WI38 (cell line): ENCODE data around the gene KIAA1958.

Source experiments
- H3K4me3 ChIP-seq: 2 replicates; pipeline ENCODE4 v1.5.1; 2011; ENCODE audit warnings: low read depth, mild to moderate bottlenecking, control low read depth, low read length
- TF ChIP-seq, protein P1 (sequence below): IDR thresholded peaks from 2 replicates; pipeline ENCODE4 v1.5.1; 2012; ENCODE audit warnings: low read depth, mild to moderate bottlenecking, control low read depth, low read length

KIAA1958 gene

DNA sequence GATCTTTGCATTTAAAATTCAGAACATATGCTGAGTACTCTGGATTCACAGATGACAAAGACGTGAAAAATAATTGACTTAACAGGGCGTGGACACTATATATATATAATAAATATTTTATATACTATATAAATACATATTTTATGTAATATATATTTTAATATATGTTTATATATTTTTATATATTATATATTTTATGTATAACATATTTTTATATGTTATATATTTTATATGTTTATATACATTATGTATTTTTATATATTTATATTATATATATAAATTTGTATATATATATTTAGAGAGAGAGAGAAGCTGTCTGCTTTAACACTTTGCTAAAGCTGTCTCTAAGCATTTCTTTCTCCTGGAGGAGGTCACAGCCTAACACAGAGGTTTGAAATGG is 118.2 kb downstream of the KIAA1958 start:
- no peak overlapping the region for H3K4me3 ChIP-seq

DNA sequence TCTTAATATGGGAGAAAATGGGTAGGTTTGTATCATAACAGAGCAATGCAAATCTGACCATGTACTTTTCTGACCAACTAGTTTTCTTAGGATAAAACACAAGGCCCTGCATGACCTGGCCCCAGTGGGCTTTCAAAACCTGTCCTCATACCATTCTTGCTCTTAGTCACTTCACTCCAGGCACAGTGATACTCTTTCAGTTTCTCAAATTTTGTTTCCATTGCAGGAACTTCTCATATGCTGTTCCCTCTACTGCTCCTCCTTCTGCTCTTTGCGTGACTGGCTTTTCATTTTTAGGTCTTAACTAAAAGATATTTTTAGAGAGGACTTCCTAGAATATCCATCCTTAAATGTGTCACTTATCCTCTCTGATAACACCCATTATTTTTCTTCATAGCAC is 118.9 kb downstream of the KIAA1958 start:
- no peak overlapping the region for H3K4me3 ChIP-seq
- TF ChIP-seq, protein P1, sequence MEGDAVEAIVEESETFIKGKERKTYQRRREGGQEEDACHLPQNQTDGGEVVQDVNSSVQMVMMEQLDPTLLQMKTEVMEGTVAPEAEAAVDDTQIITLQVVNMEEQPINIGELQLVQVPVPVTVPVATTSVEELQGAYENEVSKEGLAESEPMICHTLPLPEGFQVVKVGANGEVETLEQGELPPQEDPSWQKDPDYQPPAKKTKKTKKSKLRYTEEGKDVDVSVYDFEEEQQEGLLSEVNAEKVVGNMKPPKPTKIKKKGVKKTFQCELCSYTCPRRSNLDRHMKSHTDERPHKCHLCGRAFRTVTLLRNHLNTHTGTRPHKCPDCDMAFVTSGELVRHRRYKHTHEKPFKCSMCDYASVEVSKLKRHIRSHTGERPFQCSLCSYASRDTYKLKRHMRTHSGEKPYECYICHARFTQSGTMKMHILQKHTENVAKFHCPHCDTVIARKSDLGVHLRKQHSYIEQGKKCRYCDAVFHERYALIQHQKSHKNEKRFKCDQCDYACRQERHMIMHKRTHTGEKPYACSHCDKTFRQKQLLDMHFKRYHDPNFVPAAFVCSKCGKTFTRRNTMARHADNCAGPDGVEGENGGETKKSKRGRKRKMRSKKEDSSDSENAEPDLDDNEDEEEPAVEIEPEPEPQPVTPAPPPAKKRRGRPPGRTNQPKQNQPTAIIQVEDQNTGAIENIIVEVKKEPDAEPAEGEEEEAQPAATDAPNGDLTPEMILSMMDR = no peak

More for the DNA sequence above, 118.2 kb downstream of the KIAA1958 start:
- TF ChIP-seq, protein P1 = no peak

DNA sequence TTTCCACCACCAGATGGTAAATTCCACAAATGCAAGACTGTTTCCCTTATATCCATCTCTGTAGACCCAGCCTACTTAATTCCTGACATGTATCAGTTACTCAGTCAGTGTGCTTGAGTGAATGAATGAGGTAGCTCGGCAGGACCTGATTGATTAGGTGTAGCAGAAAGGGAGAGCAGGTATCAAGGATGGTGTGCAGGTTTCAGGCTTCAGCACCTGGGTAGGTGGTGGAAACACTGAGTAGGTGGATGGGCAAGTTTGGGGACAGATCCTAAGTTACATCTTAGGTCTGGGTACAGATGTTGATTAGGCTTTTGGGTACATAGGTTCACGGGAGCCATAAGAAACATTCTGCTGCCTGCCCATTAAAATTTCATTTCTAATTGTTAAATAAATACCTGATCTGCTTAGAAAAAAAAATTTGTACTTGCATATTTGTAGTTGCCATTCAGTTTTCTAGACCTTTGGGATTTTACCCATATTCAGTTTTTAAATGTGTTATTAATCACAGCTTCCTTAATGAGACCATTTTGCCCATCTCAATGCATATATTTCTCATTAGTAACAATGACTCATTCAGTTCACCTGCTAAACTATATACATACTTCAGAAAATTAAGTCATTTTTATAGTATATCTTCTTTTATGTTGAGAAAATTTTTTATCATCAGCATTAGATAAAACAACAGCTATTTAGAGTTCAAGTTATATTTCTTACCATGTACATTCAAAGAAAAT is 119.5 kb downstream of the KIAA1958 start:
- H3K4me3 ChIP-seq = no peak overlapping the region
- TF ChIP-seq, protein P1 = no peak

DNA sequence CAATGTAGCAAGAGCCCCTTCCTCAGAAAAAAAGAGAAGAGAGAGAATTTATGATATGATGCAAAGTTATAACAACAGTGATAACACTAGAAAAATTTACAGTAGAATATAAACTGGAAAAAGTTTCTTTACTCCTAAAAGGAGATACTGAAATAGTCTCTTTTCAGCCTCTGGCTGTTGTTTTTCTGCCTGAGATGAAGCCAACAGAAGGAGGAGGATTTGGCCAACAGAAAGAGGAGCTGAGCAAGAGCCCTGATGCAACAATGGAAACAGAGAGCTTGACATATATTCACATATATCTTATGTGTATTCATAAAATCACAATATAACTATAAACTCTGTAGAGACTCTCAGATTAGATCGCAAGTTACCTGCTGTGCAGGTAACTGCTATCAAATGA is 122.2 kb downstream of the KIAA1958 start:
- TF ChIP-seq, protein P1 = no peak
- H3K4me3 ChIP-seq = no peak overlapping the region

DNA sequence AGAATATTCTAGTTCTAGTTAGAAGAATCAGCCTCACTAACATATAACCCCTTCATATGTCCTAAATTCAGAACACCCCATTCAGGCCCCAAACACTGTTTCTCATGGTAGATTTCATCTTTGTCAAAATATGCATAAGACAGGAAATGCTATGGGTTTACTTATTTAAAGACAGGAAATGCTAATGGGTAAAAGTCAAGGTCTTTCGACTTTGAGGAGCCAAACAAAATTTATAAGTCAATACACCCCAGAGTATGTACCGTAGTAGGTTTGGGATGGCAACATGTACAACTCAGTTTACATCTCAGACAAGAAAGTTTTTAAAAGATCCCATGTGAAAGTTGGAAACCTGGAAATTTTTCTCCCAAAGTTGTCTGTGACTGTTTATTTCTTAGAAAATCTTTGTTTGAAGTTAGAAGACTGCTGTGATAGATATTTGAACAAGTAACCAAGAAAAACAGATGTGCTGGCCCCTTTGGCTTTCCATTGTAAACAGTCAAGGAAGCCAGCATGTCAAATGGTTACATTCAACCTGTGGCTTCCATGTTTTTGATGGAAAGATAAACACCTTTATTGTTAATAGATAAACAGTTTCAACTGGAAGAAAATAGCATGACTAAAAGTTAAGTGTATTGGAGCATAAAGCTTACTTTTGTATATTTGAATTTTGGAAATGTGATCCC is 129.1 kb downstream of the KIAA1958 start:
- H3K4me3 ChIP-seq = no peak overlapping the region
- TF ChIP-seq, protein P1 = no peak

DNA sequence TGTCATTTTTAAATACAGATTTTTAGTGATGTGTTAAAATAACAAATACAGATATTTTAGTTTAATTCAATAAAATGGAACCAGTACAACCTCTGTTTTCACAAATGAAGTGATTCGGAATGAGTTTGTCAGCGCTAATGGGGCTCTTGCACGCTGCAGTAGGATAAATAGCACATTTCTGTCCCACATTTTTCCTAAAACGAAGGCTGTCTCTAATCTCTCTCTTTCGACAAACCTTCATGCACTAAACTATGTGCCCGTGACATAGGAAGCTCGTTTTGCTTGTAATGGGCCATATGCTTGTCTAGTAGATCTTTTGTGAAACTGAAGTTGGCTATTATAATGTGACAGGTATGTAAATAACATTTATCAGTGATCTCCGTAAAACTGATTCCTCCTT is 130.7 kb downstream of the KIAA1958 start:
- TF ChIP-seq, protein P1 = no peak
- H3K4me3 ChIP-seq = no peak overlapping the region

DNA sequence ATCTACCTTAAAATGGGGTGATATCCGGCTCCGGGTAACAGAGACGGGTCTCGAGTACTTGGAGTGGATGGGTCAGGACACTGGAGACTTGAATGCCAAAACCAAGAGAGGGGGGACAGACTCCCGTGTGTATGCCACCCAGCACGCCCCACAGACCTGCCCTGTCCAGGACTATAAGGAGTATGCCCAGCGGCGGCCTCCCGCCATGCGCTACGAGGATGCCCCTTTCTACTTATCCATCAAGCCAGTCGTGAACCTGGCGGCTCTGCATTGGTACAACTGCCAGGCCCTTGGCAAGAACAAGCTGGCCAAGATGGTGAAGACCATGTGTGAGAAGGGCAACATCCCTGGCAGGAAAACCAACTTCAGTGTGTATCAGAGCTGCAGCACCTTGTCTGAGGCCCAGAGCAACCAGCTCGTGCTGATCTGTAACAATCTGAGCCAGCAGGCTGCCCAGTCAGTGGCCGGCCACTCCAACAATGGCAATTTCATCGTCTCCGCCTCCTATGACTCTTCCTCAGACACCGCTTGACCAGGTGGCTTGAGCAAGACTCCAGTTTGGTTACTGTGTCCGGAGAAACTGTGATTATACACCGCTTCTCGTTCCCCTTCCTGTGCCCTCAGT is 131.9 kb downstream of the KIAA1958 start:
- no peak overlapping the region for H3K4me3 ChIP-seq
- TF ChIP-seq, protein P1 = no peak
